ENCODE data around the gene ENDOG.

DNA sequence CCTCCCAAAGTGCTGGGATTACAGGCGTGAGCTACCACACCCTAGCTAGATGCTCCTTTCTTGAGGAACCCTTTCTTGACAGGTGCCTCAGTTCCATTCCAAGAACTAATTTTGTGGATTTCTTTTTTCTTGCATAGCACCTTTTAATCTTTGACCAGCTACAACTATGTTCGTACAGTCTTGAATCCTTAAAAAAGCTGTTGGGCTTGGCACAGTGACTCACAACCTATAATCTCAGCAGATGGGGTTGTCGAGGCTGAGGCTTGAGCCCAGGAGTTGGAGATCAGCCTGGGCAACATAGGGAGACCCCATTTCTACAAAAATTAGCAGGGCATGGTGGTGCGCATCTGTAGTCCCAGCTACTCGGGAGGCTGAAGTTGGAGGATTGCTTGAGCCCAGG, 45.3 kb upstream of the ENDOG start:
- TF ChIP-seq, protein P1, sequence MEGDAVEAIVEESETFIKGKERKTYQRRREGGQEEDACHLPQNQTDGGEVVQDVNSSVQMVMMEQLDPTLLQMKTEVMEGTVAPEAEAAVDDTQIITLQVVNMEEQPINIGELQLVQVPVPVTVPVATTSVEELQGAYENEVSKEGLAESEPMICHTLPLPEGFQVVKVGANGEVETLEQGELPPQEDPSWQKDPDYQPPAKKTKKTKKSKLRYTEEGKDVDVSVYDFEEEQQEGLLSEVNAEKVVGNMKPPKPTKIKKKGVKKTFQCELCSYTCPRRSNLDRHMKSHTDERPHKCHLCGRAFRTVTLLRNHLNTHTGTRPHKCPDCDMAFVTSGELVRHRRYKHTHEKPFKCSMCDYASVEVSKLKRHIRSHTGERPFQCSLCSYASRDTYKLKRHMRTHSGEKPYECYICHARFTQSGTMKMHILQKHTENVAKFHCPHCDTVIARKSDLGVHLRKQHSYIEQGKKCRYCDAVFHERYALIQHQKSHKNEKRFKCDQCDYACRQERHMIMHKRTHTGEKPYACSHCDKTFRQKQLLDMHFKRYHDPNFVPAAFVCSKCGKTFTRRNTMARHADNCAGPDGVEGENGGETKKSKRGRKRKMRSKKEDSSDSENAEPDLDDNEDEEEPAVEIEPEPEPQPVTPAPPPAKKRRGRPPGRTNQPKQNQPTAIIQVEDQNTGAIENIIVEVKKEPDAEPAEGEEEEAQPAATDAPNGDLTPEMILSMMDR (IDR thresholded peaks at IDR 0.05; ENCODE audit: poor library complexity), result no peak
- TF ChIP-seq EZH2 (IDR thresholded peaks at IDR 0.05; ENCODE audit: borderline replicate concordance) (no peak), EZH2phosphoT487 (IDR thresholded peaks at IDR 0.05; ENCODE audit: low read depth, severe bottlenecking, unreplicated experiment) (no peak)
